K562 (cell line): ENCODE measurements around the gene FAM161A. TPM values are rescaled to one million over a fixed set of nuclear protein-coding genes. Genes with fewer than 3 reads are reported as not detected.

Experiments used
- ATAC-seq: fragments of 200-7000 bp; cut with Tn5 transposase; 3 replicates; pipeline ENCODE4 v1.9.1; 2020; ENCODE audit warnings: moderate library complexity
- BruUV-seq: library from RNA; stranded (reverse); fragments of 400-500 nt; replicated peaks from 2 replicates; lab custom pipeline; 2021; lab: Mats Ljungman, UMichigan
- CTCF ChIA-PET: fragments of 300-600 bp; formaldehyde crosslinking; extraction: SDS; loops from one replicate; lab custom pipeline; 2021; ENCODE audit warnings: low intra/inter-chr PET ratio; lab: Yijun Ruan, JAX
- POLR2A ChIA-PET: fragments of 300-600, 350-650 bp; sonication (Branson Sonifier 250); formaldehyde crosslinking; extraction: SDS; loops from one replicate; lab custom pipeline; 2021; ENCODE audit warnings: antibody characterized with exemption, inconsistent platforms; lab: Yijun Ruan, JAX
- DNase-seq, 4 experiments: peaks; one replicate each; pipeline versions ENCODE4 v3.0.0 to v3.0.0-alpha.2; 2011 to 2018; ENCODE audit warnings: low spot score in 3 of 4, mixed read lengths in 3 of 4; ENCODE audit errors: extremely low read depth in 1 of 4
- FAIRE-seq: peaks from 2 replicates; lab custom pipeline; 2011; peaks lifted over from hg19 to GRCh38; lab: Jason Lieb, UNC
- H2AFZ ChIP-seq: 2 replicates; pipeline ENCODE4 v1.6.0; 2011; ENCODE audit warnings: low read depth, low read length, control low read depth, inconsistent platforms
- H3K27ac ChIP-seq: fragments of 200-600 bp; 3 replicates; pipeline ENCODE4 v1.8.0; 2011; ENCODE audit warnings: low read depth, mild to moderate bottlenecking, control low read depth, inconsistent platforms, low read length, moderate library complexity, mixed read lengths; ENCODE audit errors: extremely low read depth
- H3K27me3 ChIP-seq, 2 experiments: fragments of 300-600 bp in 1 of 2; 2 replicates in 1 of 2; 3 replicates in 1 of 2; pipeline versions ENCODE4 v1.6.0 to v1.8.0; 2011; ENCODE audit warnings: inconsistent platforms in 2 of 2, low read length in 2 of 2, mild to moderate bottlenecking in 1 of 2, mixed read lengths in 1 of 2, moderate library complexity in 1 of 2; ENCODE audit not compliant: control insufficient read depth in 2 of 2, insufficient read depth in 2 of 2
- H3K36me3 ChIP-seq: fragments of 300-600 bp; 3 replicates; pipeline ENCODE4 v1.8.0; 2011; ENCODE audit warnings: mild to moderate bottlenecking, low read length, inconsistent platforms; ENCODE audit not compliant: control insufficient read depth, insufficient read depth
- H3K4me1 ChIP-seq, 2 experiments: fragments of 200-600 bp in 1 of 2; replicated peaks in 1 of 2; 2 replicates in 1 of 2; 3 replicates in 1 of 2; pipeline versions ENCODE4 v1.5.1 to v1.8.0; 2011; ENCODE audit warnings: inconsistent platforms in 2 of 2, low read length in 2 of 2, mild to moderate bottlenecking in 1 of 2, mixed read lengths in 1 of 2, moderate library complexity in 1 of 2; ENCODE audit not compliant: control insufficient read depth in 2 of 2, insufficient read depth in 2 of 2
- H3K4me2 ChIP-seq: 2 replicates; pipeline ENCODE4 v1.6.1; 2011; ENCODE audit warnings: low read length, control low read depth, inconsistent platforms, mixed read lengths; ENCODE audit not compliant: insufficient read depth
- H3K4me3 ChIP-seq: fragments of 200-600 bp; sonication (generic), shearing (Covaris generic); 2 replicates; pipeline ENCODE4 v1.5.1; 2016; ENCODE audit warnings: control low read depth, inconsistent platforms
- H3K79me2 ChIP-seq: fragments of 200-600 bp; 3 replicates; pipeline ENCODE4 v1.8.0; 2011; ENCODE audit warnings: low read length, inconsistent platforms; ENCODE audit not compliant: control insufficient read depth, insufficient read depth
- H3K9ac ChIP-seq, 2 experiments: 2 replicates each; pipeline versions ENCODE4 v1.6.0 to v1.6.1; 2011; ENCODE audit warnings: low read depth in 2 of 2, low read length in 2 of 2, control low read depth in 1 of 2, inconsistent platforms in 1 of 2, mild to moderate bottlenecking in 1 of 2, mixed read lengths in 1 of 2; ENCODE audit not compliant: insufficient read depth in 1 of 2
- H3K9me1 ChIP-seq: one replicate; pipeline ENCODE4 v1.6.0; 2011; ENCODE audit warnings: inconsistent platforms, mild to moderate bottlenecking, low read length, moderate library complexity; ENCODE audit not compliant: control insufficient read depth, insufficient read depth
- H3K9me3 ChIP-seq: replicated peaks from 2 replicates; pipeline ENCODE4 v1.5.1; 2011; ENCODE audit warnings: low read depth, low read length, inconsistent platforms; ENCODE audit not compliant: control insufficient read depth, insufficient read depth
- H4K20me1 ChIP-seq: replicated peaks from 2 replicates; pipeline ENCODE4 v1.6.1; 2011; ENCODE audit warnings: low read length, inconsistent platforms, mixed read lengths; ENCODE audit not compliant: control insufficient read depth, insufficient read depth
- ARID2 ChIP-seq: fragments of 450-650 bp; IDR thresholded peaks from 2 replicates; pipeline ENCODE4 v1.6.1; 2017; ENCODE audit warnings: antibody characterized with exemption, mild to moderate bottlenecking
- ATF1 ChIP-seq, 2 experiments: fragments of 450-650 bp in 1 of 2; IDR thresholded peaks; 2 replicates each; pipeline ENCODE4 v1.6.1; 2016; ENCODE audit warnings: missing compliant biosample characterization in 1 of 2, missing genetic modification characterization in 1 of 2
- CHCHD3 ChIP-seq: fragments of 250-450 bp; sonication (Bioruptor Pico); IDR thresholded peaks from 2 replicates; pipeline ENCODE4 v2.1.2; 2022; ENCODE audit warnings: mild to moderate bottlenecking
- CREB5 ChIP-seq: fragments of 250-450 bp; sonication (Bioruptor Pico); IDR thresholded peaks from 2 replicates; pipeline ENCODE4 v1.5.0; 2020; ENCODE audit warnings: mild to moderate bottlenecking
- GATAD2B ChIP-seq: fragments of 450-650 bp; IDR thresholded peaks from 2 replicates; pipeline ENCODE4 v1.6.1; 2017; ENCODE audit warnings: mild to moderate bottlenecking, borderline replicate concordance
- HCFC1 ChIP-seq: IDR thresholded peaks from 2 replicates; pipeline ENCODE4 v1.6.1; 2012; ENCODE audit warnings: low read depth, low read length, improper control_type of control experiment
- ID3 ChIP-seq, 2 experiments: fragments of 250-450 bp in 1 of 2; fragments of 450-650 bp in 1 of 2; sonication (Bioruptor Pico) in 1 of 2; IDR thresholded peaks; 2 replicates each; pipeline versions ENCODE4 v1.6.1 to v1.8.0; 2016 to 2021; ENCODE audit warnings: mild to moderate bottlenecking in 2 of 2, moderate library complexity in 2 of 2, missing compliant biosample characterization in 1 of 2, missing genetic modification characterization in 1 of 2
- NCOA1 ChIP-seq: fragments of 450-650 bp; IDR thresholded peaks from 2 replicates; pipeline ENCODE4 v1.6.1; 2016; ENCODE audit warnings: low read depth
- NRF1 ChIP-seq, 2 experiments: fragments of 450-650 bp; IDR thresholded peaks in 1 of 2; conservative IDR thresholded peaks in 1 of 2; 2 replicates each; pipeline ENCODE4 v1.6.1; 2014; ENCODE audit warnings: mild to moderate bottlenecking in 2 of 2
- PHF20 ChIP-seq: fragments of 450-650 bp; IDR thresholded peaks from 2 replicates; pipeline ENCODE4 v1.6.1; 2018; ENCODE audit not compliant: partially characterized antibody
- RBM17 ChIP-seq: fragments of 200-400 bp; formaldehyde crosslinking; IDR thresholded peaks from 2 replicates; pipeline ENCODE4 v1.6.1; 2017; ENCODE audit warnings: low read depth, mild to moderate bottlenecking, low read length, borderline replicate concordance
- THRA ChIP-seq: fragments of 450-650 bp; IDR thresholded peaks from 2 replicates; pipeline ENCODE4 v1.6.1; 2017; ENCODE audit warnings: mild to moderate bottlenecking, moderate library complexity
- ZNF12 ChIP-seq: sonication (generic); formaldehyde crosslinking; IDR thresholded peaks from 2 replicates; pipeline ENCODE4 v1.4.0; 2020; ENCODE audit warnings: mild to moderate bottlenecking, missing genetic modification reagents
- ZNF518B ChIP-seq: fragments of 250-450 bp; sonication (Bioruptor Pico); IDR thresholded peaks from 2 replicates; pipeline ENCODE4 v1.5.0; 2021; ENCODE audit warnings: mild to moderate bottlenecking, moderate library complexity
- WGBS: fragments of 100-300 bp; shearing (Covaris generic); methylation state at CpG from one replicate; pipeline ENCODE4 v1.1.6; 2016; ENCODE audit warnings: low coverage, mixed read lengths; ENCODE audit not compliant: insufficient coverage; ENCODE audit errors: missing lambda C conversion rate; 5-methylcytosine and 5-hydroxymethylcytosine counted together
- in situ Hi-C: fragments of 300-500 bp; cut with MboI; formaldehyde crosslinking; loops from 4 replicates; pipeline ENCODE4 v1.15.0; 2018; ENCODE audit warnings: inconsistent platforms, mixed read lengths
- intact Hi-C: fragments of 100-400 bp; cut with micrococcal nuclease; formaldehyde crosslinking; loops from 2 replicates; pipeline ENCODE4 v1.14.2; 2022
- polyA plus RNA-seq, 8 experiments: library from polyadenylated mRNA; depleted of rRNA in 4 of 8; stranded (reverse) in 5 of 8; unstranded in 3 of 8; fragments of >200 nt; fragmentation: Nextera tagmentation in 2 of 8; fragmentation: Illumina TruSeq in 1 of 8; extraction: Ambion mirVana in 2 of 8; extraction: Trizol in 1 of 8; gene quantifications; 2 replicates each; pipeline versions ENCODE4 v1.2.1 to v1.2.3, GENCODE V29; 2011 to 2014; ENCODE audit warnings: inconsistent platforms in 1 of 8, missing spikeins in 1 of 8
- total RNA-seq, 7 experiments: library from RNA; depleted of rRNA in 6 of 7; stranded (reverse); fragments of >200 nt in 6 of 7; fragmentation: Illumina TruSeq in 2 of 7; extraction: Trizol in 2 of 7; gene quantifications; 2 replicates each; pipeline versions ENCODE4 v1.2.1 to v1.2.3, GENCODE V29; 2011 to 2021; ENCODE audit warnings: low replicate concordance in 1 of 7

Gene FAM161A
- total and polyA plus RNA-seq, 9 of the 15 experiments (the other 6 are each of a cell fraction or from before 2014, with no cell fraction given), result 0.27 to 1.4 (median 0.80) TPM

GRCh38 chr2:61799099-61799498 is 54.8 kb downstream of the FAM161A start:
- no peak overlapping the region for H3K4me3 ChIP-seq
- FAIRE-seq, result no peak
- no peaks in the 10 kb centered on the region for H3K79me2 ChIP-seq
- no peak overlapping the region for H2AFZ ChIP-seq
- H3K9me1 ChIP-seq, result no peaks in the 10 kb centered on the region
- ATAC-seq, result no peak
- no peak for DNase-seq
- no peaks in the 10 kb centered on the region for H3K9me3 ChIP-seq
- peaks cover 4 to 28% of the 10 kb centered on the region in 2 experiments; a peak in 4 of 5 replicates for H3K27me3 ChIP-seq
- 6% methylated on average over 6 of the region's 6 CpGs for WGBS
- no peaks in the 10 kb centered on the region for H4K20me1 ChIP-seq
- in situ Hi-C loops (no loop called here), intact Hi-C loops (loop anchor here (10.0 kb wide), 1 partner anchor 74 kb away; no protein-coding TSS in a partner anchor)
- BruUV-seq, result no TSS peak
- H3K4me1 ChIP-seq, result no peaks in the 10 kb centered on the region; a peak in 1 of 5 replicates
- no peaks in the 10 kb centered on the region for H3K36me3 ChIP-seq
- ChIA-PET POLR2A (no interaction called here), CTCF (no interaction called here)
- no peak overlapping the region for H3K4me2 ChIP-seq
- H3K27ac ChIP-seq, result no peak overlapping the region
- no peak overlapping the region for H3K9ac ChIP-seq
- TF ChIP-seq NCOA1 (no peak), PHF20 (no peak), ZNF12 (CRISPR knock-in tag) (no peak), ZNF518B (CRISPR knock-in tag) (no peak), ARID2 (no peak), THRA (no peak), RBM17 (no peak), CHCHD3 (no peak), HCFC1 (no peak), GATAD2B (no peak), ID3 (CRISPR knock-in tag; IDR thresholded peaks at IDR 0.05) (no peak), ID3 (tag; IDR thresholded peaks at IDR 0.05) (no peak), NRF1 (conservative IDR thresholded peaks at IDR 0.05 in 1 of 2, IDR thresholded peaks at IDR 0.05 in 1 of 2) (no peak), ATF1 (CRISPR knock-in tag; IDR thresholded peaks at IDR 0.05) (no peak), ATF1 (tag; IDR thresholded peaks at IDR 0.05) (no peak), CREB5 (CRISPR knock-in tag) (no peak)
